HepG2 (cell line): ENCODE measurements around the gene NCOA7.

ENCODE experiments used
- CBFB ChIP-seq: sonication (generic); formaldehyde crosslinking; IDR thresholded peaks from 2 replicates; pipeline ENCODE4 v1.4.0; 2020; ENCODE audit warnings: missing genetic modification reagents
- CEBPG ChIP-seq: IDR thresholded peaks from 2 replicates; pipeline ENCODE4 v1.6.1; 2016
- KDM1A ChIP-seq: IDR thresholded peaks from 2 replicates; pipeline ENCODE4 v1.6.1; 2016; ENCODE audit warnings: missing compliant biosample characterization
- PTBP1 ChIP-seq: fragments of 200-400 bp; formaldehyde crosslinking; IDR thresholded peaks from 2 replicates; pipeline ENCODE4 v1.6.1; 2018; ENCODE audit warnings: low read length, low read depth; ENCODE audit not compliant: poor library complexity, severe bottlenecking
- SMC3 ChIP-seq: IDR thresholded peaks from 2 replicates; pipeline ENCODE4 v1.6.1; 2011; ENCODE audit warnings: low read length, improper control_type of control experiment
- ZNF180 ChIP-seq: sonication (generic); formaldehyde crosslinking; IDR thresholded peaks from 2 replicates; pipeline ENCODE4 v1.4.0; 2020; ENCODE audit warnings: low read depth, missing genetic modification reagents, borderline replicate concordance
- ZNF263 ChIP-seq: sonication (generic); formaldehyde crosslinking; IDR thresholded peaks from 2 replicates; pipeline ENCODE4 v1.4.0; 2020; ENCODE audit warnings: missing genetic modification reagents
- TF ChIP-seq, protein P1 (sequence below): sonication (generic); formaldehyde crosslinking; IDR thresholded peaks from 2 replicates; pipeline ENCODE4 v1.5.0; 2020; ENCODE audit warnings: mild to moderate bottlenecking, missing genetic modification reagents, moderate library complexity
- TF ChIP-seq, protein P2 (sequence below): sonication (generic); formaldehyde crosslinking; IDR thresholded peaks from 2 replicates; pipeline ENCODE4 v1.4.0; 2020; ENCODE audit warnings: low read depth, missing genetic modification reagents
- TF ChIP-seq, protein P3 (sequence below): sonication (generic); formaldehyde crosslinking; IDR thresholded peaks from 2 replicates; pipeline ENCODE4 v1.4.0; 2020; ENCODE audit warnings: mild to moderate bottlenecking, missing genetic modification reagents, borderline replicate concordance
- TF ChIP-seq, protein P4 (sequence below): sonication (generic); formaldehyde crosslinking; IDR thresholded peaks from 2 replicates; pipeline ENCODE4 v1.4.0; 2020; ENCODE audit warnings: missing genetic modification reagents, borderline replicate concordance

DNA sequence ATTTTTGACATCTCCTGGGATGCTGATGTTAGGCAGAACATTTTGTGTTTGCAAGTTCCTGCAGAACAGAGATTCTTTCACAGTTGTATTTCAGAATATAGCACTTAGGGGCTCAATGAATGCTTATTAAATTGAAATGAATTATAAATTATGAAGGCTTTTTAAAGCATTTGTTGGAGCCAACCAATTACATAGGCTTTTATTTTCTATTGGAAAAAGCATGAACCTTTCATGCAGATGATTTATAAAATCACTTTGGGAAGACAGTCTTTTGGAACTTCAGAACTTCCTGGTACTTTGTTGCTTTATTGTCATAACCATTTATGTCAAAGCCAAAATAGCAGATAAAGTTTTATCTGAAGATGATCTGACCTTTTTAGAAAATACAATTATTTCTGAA, 96.6 kb downstream of the NCOA7 start:
- TF ChIP-seq, protein P1, sequence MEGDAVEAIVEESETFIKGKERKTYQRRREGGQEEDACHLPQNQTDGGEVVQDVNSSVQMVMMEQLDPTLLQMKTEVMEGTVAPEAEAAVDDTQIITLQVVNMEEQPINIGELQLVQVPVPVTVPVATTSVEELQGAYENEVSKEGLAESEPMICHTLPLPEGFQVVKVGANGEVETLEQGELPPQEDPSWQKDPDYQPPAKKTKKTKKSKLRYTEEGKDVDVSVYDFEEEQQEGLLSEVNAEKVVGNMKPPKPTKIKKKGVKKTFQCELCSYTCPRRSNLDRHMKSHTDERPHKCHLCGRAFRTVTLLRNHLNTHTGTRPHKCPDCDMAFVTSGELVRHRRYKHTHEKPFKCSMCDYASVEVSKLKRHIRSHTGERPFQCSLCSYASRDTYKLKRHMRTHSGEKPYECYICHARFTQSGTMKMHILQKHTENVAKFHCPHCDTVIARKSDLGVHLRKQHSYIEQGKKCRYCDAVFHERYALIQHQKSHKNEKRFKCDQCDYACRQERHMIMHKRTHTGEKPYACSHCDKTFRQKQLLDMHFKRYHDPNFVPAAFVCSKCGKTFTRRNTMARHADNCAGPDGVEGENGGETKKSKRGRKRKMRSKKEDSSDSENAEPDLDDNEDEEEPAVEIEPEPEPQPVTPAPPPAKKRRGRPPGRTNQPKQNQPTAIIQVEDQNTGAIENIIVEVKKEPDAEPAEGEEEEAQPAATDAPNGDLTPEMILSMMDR: no peak
- no peak for TF ChIP-seq ZNF263 (CRISPR knock-in tag)
- TF ChIP-seq CEBPG (CRISPR knock-in tag): no peak
- TF ChIP-seq, protein P2, sequence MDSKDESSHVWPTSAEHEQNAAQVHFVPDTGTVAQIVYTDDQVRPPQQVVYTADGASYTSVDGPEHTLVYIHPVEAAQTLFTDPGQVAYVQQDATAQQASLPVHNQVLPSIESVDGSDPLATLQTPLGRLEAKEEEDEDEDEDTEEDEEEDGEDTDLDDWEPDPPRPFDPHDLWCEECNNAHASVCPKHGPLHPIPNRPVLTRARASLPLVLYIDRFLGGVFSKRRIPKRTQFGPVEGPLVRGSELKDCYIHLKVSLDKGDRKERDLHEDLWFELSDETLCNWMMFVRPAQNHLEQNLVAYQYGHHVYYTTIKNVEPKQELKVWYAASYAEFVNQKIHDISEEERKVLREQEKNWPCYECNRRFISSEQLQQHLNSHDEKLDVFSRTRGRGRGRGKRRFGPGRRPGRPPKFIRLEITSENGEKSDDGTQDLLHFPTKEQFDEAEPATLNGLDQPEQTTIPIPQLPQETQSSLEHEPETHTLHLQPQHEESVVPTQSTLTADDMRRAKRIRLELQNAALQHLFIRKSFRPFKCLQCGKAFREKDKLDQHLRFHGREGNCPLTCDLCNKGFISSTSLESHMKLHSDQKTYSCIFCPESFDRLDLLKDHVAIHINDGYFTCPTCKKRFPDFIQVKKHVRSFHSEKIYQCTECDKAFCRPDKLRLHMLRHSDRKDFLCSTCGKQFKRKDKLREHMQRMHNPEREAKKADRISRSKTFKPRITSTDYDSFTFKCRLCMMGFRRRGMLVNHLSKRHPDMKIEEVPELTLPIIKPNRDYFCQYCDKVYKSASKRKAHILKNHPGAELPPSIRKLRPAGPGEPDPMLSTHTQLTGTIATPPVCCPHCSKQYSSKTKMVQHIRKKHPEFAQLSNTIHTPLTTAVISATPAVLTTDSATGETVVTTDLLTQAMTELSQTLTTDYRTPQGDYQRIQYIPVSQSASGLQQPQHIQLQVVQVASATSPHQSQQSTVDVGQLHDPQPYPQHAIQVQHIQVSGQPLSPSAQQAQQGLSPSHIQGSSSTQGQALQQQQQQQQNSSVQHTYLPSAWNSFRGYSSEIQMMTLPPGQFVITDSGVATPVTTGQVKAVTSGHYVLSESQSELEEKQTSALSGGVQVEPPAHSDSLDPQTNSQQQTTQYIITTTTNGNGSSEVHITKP: no peak
- no peak for TF ChIP-seq SMC3
- TF ChIP-seq KDM1A (CRISPR knock-in tag): no peak
- TF ChIP-seq PTBP1: no peak
- no peak for TF ChIP-seq CBFB (CRISPR knock-in tag)
- TF ChIP-seq, protein P3, sequence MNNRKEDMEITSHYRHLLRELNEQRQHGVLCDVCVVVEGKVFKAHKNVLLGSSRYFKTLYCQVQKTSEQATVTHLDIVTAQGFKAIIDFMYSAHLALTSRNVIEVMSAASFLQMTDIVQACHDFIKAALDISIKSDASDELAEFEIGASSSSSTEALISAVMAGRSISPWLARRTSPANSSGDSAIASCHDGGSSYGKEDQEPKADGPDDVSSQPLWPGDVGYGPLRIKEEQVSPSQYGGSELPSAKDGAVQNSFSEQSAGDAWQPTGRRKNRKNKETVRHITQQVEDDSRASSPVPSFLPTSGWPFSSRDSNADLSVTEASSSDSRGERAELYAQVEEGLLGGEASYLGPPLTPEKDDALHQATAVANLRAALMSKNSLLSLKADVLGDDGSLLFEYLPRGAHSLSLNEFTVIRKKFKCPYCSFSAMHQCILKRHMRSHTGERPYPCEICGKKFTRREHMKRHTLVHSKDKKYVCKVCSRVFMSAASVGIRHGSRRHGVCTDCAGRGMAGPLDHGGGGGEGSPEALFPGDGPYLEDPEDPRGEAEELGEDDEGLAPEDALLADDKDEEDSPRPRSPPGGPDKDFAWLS: no peak
- TF ChIP-seq, protein P4, sequence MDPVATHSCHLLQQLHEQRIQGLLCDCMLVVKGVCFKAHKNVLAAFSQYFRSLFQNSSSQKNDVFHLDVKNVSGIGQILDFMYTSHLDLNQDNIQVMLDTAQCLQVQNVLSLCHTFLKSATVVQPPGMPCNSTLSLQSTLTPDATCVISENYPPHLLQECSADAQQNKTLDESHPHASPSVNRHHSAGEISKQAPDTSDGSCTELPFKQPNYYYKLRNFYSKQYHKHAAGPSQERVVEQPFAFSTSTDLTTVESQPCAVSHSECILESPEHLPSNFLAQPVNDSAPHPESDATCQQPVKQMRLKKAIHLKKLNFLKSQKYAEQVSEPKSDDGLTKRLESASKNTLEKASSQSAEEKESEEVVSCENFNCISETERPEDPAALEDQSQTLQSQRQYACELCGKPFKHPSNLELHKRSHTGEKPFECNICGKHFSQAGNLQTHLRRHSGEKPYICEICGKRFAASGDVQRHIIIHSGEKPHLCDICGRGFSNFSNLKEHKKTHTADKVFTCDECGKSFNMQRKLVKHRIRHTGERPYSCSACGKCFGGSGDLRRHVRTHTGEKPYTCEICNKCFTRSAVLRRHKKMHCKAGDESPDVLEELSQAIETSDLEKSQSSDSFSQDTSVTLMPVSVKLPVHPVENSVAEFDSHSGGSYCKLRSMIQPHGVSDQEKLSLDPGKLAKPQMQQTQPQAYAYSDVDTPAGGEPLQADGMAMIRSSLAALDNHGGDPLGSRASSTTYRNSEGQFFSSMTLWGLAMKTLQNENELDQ (CRISPR knock-in tag): no peak
- no peak for TF ChIP-seq ZNF180
